Renal cortical epithelial cell (primary cell): Measurements from ENCODE around the gene UGT1A8. TPM values are rescaled to one million over a fixed set of nuclear protein-coding genes. Genes with fewer than 3 reads are reported as not detected.
A peak's percentile ranks its signal among the peaks of the same experiment; 100 is the strongest.

Experiments
- DNase-seq: peaks from one replicate; pipeline ENCODE4 v3.0.0-alpha.2; 2011; ENCODE audit warnings: low read depth
- total RNA-seq: library from RNA; depleted of rRNA; stranded (reverse); fragments of >200 nt; gene quantifications from 2 replicates; pipeline ENCODE4 v1.2.3, GENCODE V29; 2014

The UGT1A8 gene
- total RNA-seq, 1 donor from 2014 or later = 0.35 TPM

GRCh38 chr2:233764264-233764663 lies 146.8 kb downstream of the UGT1A8 start:
- DNase-seq = peak; percentile 67

- no peak for DNase-seq
Measured at GRCh38 chr2:233764761-233765160, 147.3 kb downstream of the UGT1A8 start.

- DNase-seq = no peak
Measured at GRCh38 chr2:233766416-233766815, 149.0 kb downstream of the UGT1A8 start.

GRCh38 chr2:233768076-233768475 lies 150.6 kb downstream of the UGT1A8 start:
- DNase-seq = no peak

GRCh38 chr2:233769260-233769659 lies 151.8 kb downstream of the UGT1A8 start:
- no peak for DNase-seq

- no peak for DNase-seq
Measured at GRCh38 chr2:233772153-233772552, 154.7 kb downstream of the UGT1A8 start.

- no peak for DNase-seq
Measured at GRCh38 chr2:233772583-233772982, 155.2 kb downstream of the UGT1A8 start.

GRCh38 chr2:233773854-233774253 lies 156.4 kb downstream of the UGT1A8 start:
- DNase-seq = no peak

GRCh38 chr2:233775414-233775813 lies 158.0 kb downstream of the UGT1A8 start:
- no peak for DNase-seq

- DNase-seq = no peak
Measured at GRCh38 chr2:233778030-233778429, 160.6 kb downstream of the UGT1A8 start, which contains the start of gene MROH2A. MROH2A (plus strand) TSS chr2:233778330; CDS start chr2:233779359, 1,029 bp downstream.

GRCh38 chr2:233779722-233780121 lies 162.3 kb downstream of the UGT1A8 start:
- no peak for DNase-seq

- DNase-seq = no peak
Measured at GRCh38 chr2:233780771-233781170, 163.3 kb downstream of the UGT1A8 start.

GRCh38 chr2:233789554-233789953 lies 172.1 kb downstream of the UGT1A8 start:
- no peak for DNase-seq

GRCh38 chr2:233791151-233791882 lies 173.9 kb downstream of the UGT1A8 start:
- DNase-seq = no peak

- DNase-seq = no peak
Measured at GRCh38 chr2:233791883-233792329, 174.5 kb downstream of the UGT1A8 start.

GRCh38 chr2:233792720-233793119 lies 175.3 kb downstream of the UGT1A8 start:
- DNase-seq = no peak

- no peak for DNase-seq
Measured at GRCh38 chr2:233793465-233794127, 176.2 kb downstream of the UGT1A8 start.

GRCh38 chr2:233794128-233794658 lies 176.8 kb downstream of the UGT1A8 start:
- DNase-seq = no peak

- DNase-seq = no peak
Measured at GRCh38 chr2:233795735-233796171, 178.3 kb downstream of the UGT1A8 start.

- no peak for DNase-seq
Measured at GRCh38 chr2:233796254-233796653, 178.8 kb downstream of the UGT1A8 start.

- DNase-seq = no peak
Measured at GRCh38 chr2:233798335-233799086, 181.1 kb downstream of the UGT1A8 start.

- DNase-seq = no peak
Measured at GRCh38 chr2:233799087-233799665, 181.7 kb downstream of the UGT1A8 start.
